GM23338 (cell line): Measurements from ENCODE around the gene CCDC93. TPM values are rescaled to one million over a fixed set of nuclear protein-coding genes. Genes with fewer than 3 reads are reported as not detected.

ENCODE experiments used
- ATAC-seq: fragments of 200-7000 bp; cut with Tn5 transposase; 3 replicates; pipeline ENCODE4 v1.9.1; 2020
- DNase-seq: peaks from one replicate; pipeline ENCODE4 v3.0.0-alpha.2; 2015; ENCODE audit warnings: low spot score
- H2AFZ ChIP-seq: fragments of 200-600 bp; sonication (generic); 2 replicates; pipeline ENCODE4 v1.8.0; 2016; ENCODE audit warnings: antibody characterized with exemption, mild to moderate bottlenecking, moderate library complexity
- H3F3A ChIP-seq: fragments of 200-600 bp; sonication (generic); replicated peaks from 2 replicates; pipeline ENCODE4 v1.8.0; 2017; ENCODE audit warnings: antibody characterized with exemption, mixed run types, low read depth
- H3K27ac ChIP-seq: fragments of 200-600 bp; sonication (generic); 2 replicates; pipeline ENCODE4 v1.6.1; 2016; ENCODE audit warnings: low read depth
- H3K27me3 ChIP-seq: fragments of 200-600 bp; sonication (generic); 2 replicates; pipeline ENCODE4 v1.8.0; 2016; ENCODE audit warnings: mild to moderate bottlenecking, mixed run types, moderate library complexity; ENCODE audit not compliant: insufficient read depth
- H3K36me3 ChIP-seq: fragments of 200-600 bp; sonication (generic); 2 replicates; pipeline ENCODE4 v1.8.0; 2016; ENCODE audit warnings: mild to moderate bottlenecking; ENCODE audit not compliant: insufficient read depth
- H3K4me1 ChIP-seq: fragments of 200-600 bp; sonication (generic); 2 replicates; pipeline ENCODE4 v1.8.0; 2016; ENCODE audit warnings: mild to moderate bottlenecking, moderate library complexity; ENCODE audit not compliant: insufficient read depth
- H3K4me2 ChIP-seq: fragments of 200-600 bp; sonication (generic); 2 replicates; pipeline ENCODE4 v1.7.1; 2017; ENCODE audit warnings: mixed run types
- H3K4me3 ChIP-seq: fragments of 200-600 bp; sonication (generic); 2 replicates; pipeline ENCODE4 v1.6.1; 2016; ENCODE audit warnings: mixed run types
- H3K79me2 ChIP-seq: fragments of 200-600 bp; sonication (generic); replicated peaks from 2 replicates; pipeline ENCODE4 v1.8.0; 2017; ENCODE audit warnings: mild to moderate bottlenecking; ENCODE audit not compliant: insufficient read depth
- H3K9me2 ChIP-seq: fragments of 200-600 bp; sonication (generic); 2 replicates; pipeline ENCODE4 v1.8.0; 2017; ENCODE audit not compliant: insufficient read depth
- H4K20me1 ChIP-seq: fragments of 200-600 bp; sonication (generic); replicated peaks from 2 replicates; pipeline ENCODE4 v1.8.0; 2017; ENCODE audit warnings: mild to moderate bottlenecking; ENCODE audit not compliant: insufficient read depth
- H3K27ac Mint-ChIP-seq: 2 replicates; pipeline ENCODE4 v1.8.0; 2020; ENCODE audit warnings: inconsistent platforms, mild to moderate bottlenecking, moderate library complexity, mixed read lengths
- H3K27me3 Mint-ChIP-seq: 3 replicates; pipeline ENCODE4 v1.8.0; 2022; ENCODE audit warnings: low read depth, mild to moderate bottlenecking, moderate library complexity, mixed read lengths, inconsistent platforms; ENCODE audit not compliant: insufficient read depth, poor library complexity
- H3K36me3 Mint-ChIP-seq: 3 replicates; pipeline ENCODE4 v1.8.0; 2021; ENCODE audit warnings: low read depth, mild to moderate bottlenecking, inconsistent platforms, moderate library complexity, mixed read lengths
- H3K4me1 Mint-ChIP-seq: 3 replicates; pipeline ENCODE4 v1.8.0; 2020; ENCODE audit warnings: mild to moderate bottlenecking, inconsistent platforms, mixed read lengths
- H3K4me3 Mint-ChIP-seq: 3 replicates; pipeline ENCODE4 v1.8.0; 2021; ENCODE audit warnings: moderate library complexity, mild to moderate bottlenecking, inconsistent platforms, mixed read lengths
- H3K9me3 Mint-ChIP-seq: 3 replicates; pipeline ENCODE4 v1.8.0; 2020; ENCODE audit warnings: moderate library complexity, mild to moderate bottlenecking, inconsistent platforms, mixed read lengths
- CTCF ChIP-seq, 2 experiments: fragments of 200-600 bp in 1 of 2; sonication (generic) in 1 of 2; conservative IDR thresholded peaks; 2 replicates each; pipeline versions ENCODE4 v1.5.1 to v1.6.1; 2016 to 2017; ENCODE audit warnings: antibody characterized with exemption in 2 of 2, low read depth in 2 of 2, mild to moderate bottlenecking in 2 of 2, moderate library complexity in 1 of 2
- ETS1 ChIP-seq: IDR thresholded peaks from 2 replicates; pipeline ENCODE4 v1.6.1; 2016; ENCODE audit warnings: antibody characterized with exemption
- EZH2 ChIP-seq: fragments of 200-600 bp; sonication (generic); IDR thresholded peaks from one replicate; pipeline ENCODE4 v1.8.0; 2017; ENCODE audit warnings: antibody characterized with exemption, mild to moderate bottlenecking, low read depth; ENCODE audit not compliant: unreplicated experiment
- JUNB ChIP-seq: IDR thresholded peaks from one replicate; pipeline ENCODE4 v1.6.1; 2016; ENCODE audit warnings: antibody characterized with exemption; ENCODE audit not compliant: unreplicated experiment
- NANOG ChIP-seq: IDR thresholded peaks from 2 replicates; pipeline ENCODE4 v1.6.1; 2016; ENCODE audit warnings: antibody characterized with exemption, borderline replicate concordance
- STAT1 ChIP-seq: IDR thresholded peaks from one replicate; pipeline ENCODE4 v1.6.1; 2016; ENCODE audit warnings: antibody characterized with exemption; ENCODE audit not compliant: unreplicated experiment
- ZNF114 ChIP-seq: fragments of 250-450 bp; sonication (Bioruptor Pico); IDR thresholded peaks from 2 replicates; pipeline ENCODE4 v1.5.0; 2020; ENCODE audit warnings: mild to moderate bottlenecking, moderate library complexity
- ZNF331 ChIP-seq: fragments of 250-450 bp; sonication (Bioruptor Pico); IDR thresholded peaks from 2 replicates; pipeline ENCODE4 v1.5.0; 2020; ENCODE audit warnings: low read depth, mild to moderate bottlenecking, moderate library complexity
- polyA plus RNA-seq: library from polyadenylated mRNA; unstranded; fragments of >200 nt; fragmentation: Nextera tagmentation; extraction: Ambion mirVana; gene quantifications from 2 replicates; pipeline ENCODE4 v1.2.1, GENCODE V29; 2016
- total RNA-seq: library from RNA; depleted of rRNA; stranded (reverse); fragments of >200 nt; shearing (Covaris generic); gene quantifications from 2 replicates; pipeline ENCODE4 v1.2.3, GENCODE V29; 2014
- TF ChIP-seq, protein P1 (sequence below): IDR thresholded peaks from one replicate; pipeline ENCODE4 v1.6.1; 2018; ENCODE audit warnings: antibody characterized with exemption; ENCODE audit not compliant: unreplicated experiment

The CCDC93 gene
- total and polyA plus RNA-seq, 2 experiments from 2014 or later: 13.1 to 16.8 TPM

- no peak overlapping the region for H3K4me2 ChIP-seq
- no peak overlapping the region for H3K27ac ChIP-seq
- H3K9me2 ChIP-seq: no peaks in the 10 kb centered on the region
- Mint-ChIP-seq H3K9me3 (no peaks in the 10 kb centered on the region), H3K27me3 (no peaks in the 10 kb centered on the region), H3K4me3 (no peak overlapping the region), H3K36me3 (peaks cover 6% of the 10 kb centered on the region; the same call in 2 of the 3 replicates), H3K27ac (no peak overlapping the region), H3K4me1 (peaks cover 16% of the 10 kb centered on the region)
- DNase-seq (no peak), ATAC-seq (no peak)
- H4K20me1 ChIP-seq: peaks cover 13% of the 10 kb centered on the region; the same call in 1 of the 2 replicates
- no peaks in the 10 kb centered on the region for H3K79me2 ChIP-seq
- no peaks in the 10 kb centered on the region for H3K36me3 ChIP-seq
- H2AFZ ChIP-seq: no peak overlapping the region
- no peaks in the 10 kb centered on the region for H3F3A ChIP-seq
- no peak overlapping the region for H3K4me3 ChIP-seq
- TF ChIP-seq, protein P1, sequence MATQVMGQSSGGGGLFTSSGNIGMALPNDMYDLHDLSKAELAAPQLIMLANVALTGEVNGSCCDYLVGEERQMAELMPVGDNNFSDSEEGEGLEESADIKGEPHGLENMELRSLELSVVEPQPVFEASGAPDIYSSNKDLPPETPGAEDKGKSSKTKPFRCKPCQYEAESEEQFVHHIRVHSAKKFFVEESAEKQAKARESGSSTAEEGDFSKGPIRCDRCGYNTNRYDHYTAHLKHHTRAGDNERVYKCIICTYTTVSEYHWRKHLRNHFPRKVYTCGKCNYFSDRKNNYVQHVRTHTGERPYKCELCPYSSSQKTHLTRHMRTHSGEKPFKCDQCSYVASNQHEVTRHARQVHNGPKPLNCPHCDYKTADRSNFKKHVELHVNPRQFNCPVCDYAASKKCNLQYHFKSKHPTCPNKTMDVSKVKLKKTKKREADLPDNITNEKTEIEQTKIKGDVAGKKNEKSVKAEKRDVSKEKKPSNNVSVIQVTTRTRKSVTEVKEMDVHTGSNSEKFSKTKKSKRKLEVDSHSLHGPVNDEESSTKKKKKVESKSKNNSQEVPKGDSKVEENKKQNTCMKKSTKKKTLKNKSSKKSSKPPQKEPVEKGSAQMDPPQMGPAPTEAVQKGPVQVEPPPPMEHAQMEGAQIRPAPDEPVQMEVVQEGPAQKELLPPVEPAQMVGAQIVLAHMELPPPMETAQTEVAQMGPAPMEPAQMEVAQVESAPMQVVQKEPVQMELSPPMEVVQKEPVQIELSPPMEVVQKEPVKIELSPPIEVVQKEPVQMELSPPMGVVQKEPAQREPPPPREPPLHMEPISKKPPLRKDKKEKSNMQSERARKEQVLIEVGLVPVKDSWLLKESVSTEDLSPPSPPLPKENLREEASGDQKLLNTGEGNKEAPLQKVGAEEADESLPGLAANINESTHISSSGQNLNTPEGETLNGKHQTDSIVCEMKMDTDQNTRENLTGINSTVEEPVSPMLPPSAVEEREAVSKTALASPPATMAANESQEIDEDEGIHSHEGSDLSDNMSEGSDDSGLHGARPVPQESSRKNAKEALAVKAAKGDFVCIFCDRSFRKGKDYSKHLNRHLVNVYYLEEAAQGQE: no peak
- TF ChIP-seq CTCF (conservative IDR thresholded peaks at IDR 0.05; ENCODE audit: low read depth in 2 of 2): no peak
- TF ChIP-seq NANOG: no peak
- TF ChIP-seq JUNB: no peak
- H3K27me3 ChIP-seq: no peaks in the 10 kb centered on the region
- H3K4me1 ChIP-seq: peaks cover 8% of the 10 kb centered on the region; the same call in 1 of the 2 replicates
These were observed 32.1 kb downstream of the CCDC93 start for GRCh38 chr2:117981810-117982209.

DNA sequence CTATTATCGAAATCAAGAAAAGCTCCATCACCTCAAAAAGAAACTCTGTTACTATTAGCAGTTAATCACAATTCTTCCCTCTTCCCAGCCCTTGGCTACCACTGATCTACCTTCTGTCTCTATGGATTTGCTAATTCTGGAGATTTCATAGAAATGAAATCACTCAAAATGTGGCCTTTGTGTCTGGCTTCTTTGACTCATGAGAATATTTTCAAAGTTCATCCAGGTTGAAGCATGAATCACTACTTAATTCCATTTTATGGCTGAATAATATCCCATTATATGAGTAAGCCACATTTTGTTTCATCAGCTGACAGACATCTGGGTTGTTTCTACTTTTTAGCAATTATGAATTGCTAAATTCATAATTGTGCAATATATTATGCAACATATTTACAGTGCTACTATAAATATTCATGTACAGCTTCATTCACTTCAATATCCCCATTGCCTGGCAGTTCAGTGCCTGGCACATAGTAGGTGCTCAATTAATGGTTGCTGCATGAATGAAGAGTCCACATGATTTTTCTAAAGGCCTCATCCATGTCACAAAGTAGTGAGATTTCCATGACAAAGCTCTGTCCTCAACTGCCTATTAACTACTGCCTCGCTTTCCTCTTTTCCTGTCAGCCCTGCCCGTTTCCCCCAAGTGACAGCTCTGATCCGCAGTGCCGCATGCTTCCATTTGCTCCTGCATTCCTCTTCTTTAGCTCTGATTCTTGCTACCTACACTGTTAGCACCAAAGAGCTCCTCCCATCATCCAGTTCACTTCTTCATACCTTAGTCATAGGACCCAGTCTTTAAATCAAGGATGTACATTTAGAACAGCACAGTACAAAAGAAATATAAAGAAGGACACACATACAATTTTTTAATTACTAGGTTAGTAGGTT lies 32.8 kb downstream of the CCDC93 start:
- ATAC-seq: no peak
- H3K4me2 ChIP-seq: no peak overlapping the region
- no peak overlapping the region for H3K27ac Mint-ChIP-seq
- no peak overlapping the region for H3K4me3 ChIP-seq
- H2AFZ ChIP-seq: no peak overlapping the region
- H3K4me1 Mint-ChIP-seq: peaks cover 19% of the 10 kb centered on the region
- H3K27me3 ChIP-seq: no peaks in the 10 kb centered on the region
- H3K79me2 ChIP-seq: no peaks in the 10 kb centered on the region
- no peaks in the 10 kb centered on the region for H3K9me3 Mint-ChIP-seq
- H3K36me3 Mint-ChIP-seq: peaks cover 6% of the 10 kb centered on the region; the same call in 2 of the 3 replicates
- no peak for DNase-seq
- H3K27me3 Mint-ChIP-seq: no peaks in the 10 kb centered on the region
- H3K9me2 ChIP-seq: no peaks in the 10 kb centered on the region
- no peaks in the 10 kb centered on the region for H3F3A ChIP-seq
- peaks cover 15% of the 10 kb centered on the region; the same call in 1 of the 2 replicates for H4K20me1 ChIP-seq
- peaks cover 8% of the 10 kb centered on the region; the same call in 1 of the 2 replicates for H3K4me1 ChIP-seq
- H3K36me3 ChIP-seq: no peaks in the 10 kb centered on the region
- H3K27ac ChIP-seq: peak overlapping the region; percentile 67; the same call in 1 of the 2 replicates
- no peak overlapping the region for H3K4me3 Mint-ChIP-seq
- TF ChIP-seq JUNB: no peak
- no peak for TF ChIP-seq ZNF114 (CRISPR knock-in tag)
- no peak for TF ChIP-seq STAT1
- TF ChIP-seq ETS1: no peak
- TF ChIP-seq CTCF (conservative IDR thresholded peaks at IDR 0.05; ENCODE audit: low read depth in 2 of 2): no peak
- TF ChIP-seq NANOG: no peak
- TF ChIP-seq, protein P1: no peak
- TF ChIP-seq EZH2: no peak
- TF ChIP-seq ZNF331 (CRISPR knock-in tag): no peak
